ENCODE data around the gene GOSR1.
"Not testable (repeated sequence)": the region's sequence is repeated elsewhere in the genome, so short reads cannot be mapped to it uniquely, and the experiment has no call there.

GRCh38 chr17:30566516-30567225 lies 89.5 kb downstream of the GOSR1 start:
- TF ChIP-seq CTCF, EZH2phosphoT487 (IDR thresholded peaks at IDR 0.05): not testable (repeated sequence)
